AG20443 (cell line): ENCODE results near the gene STARD6.
"Not testable (repeated sequence)": the region's sequence is repeated elsewhere in the genome, so short reads cannot be mapped to it uniquely, and the experiment has no call there.

Experiments
- DNase-seq: peaks from one replicate; pipeline ENCODE4 v3.0.0; 2012; ENCODE audit warnings: low spot score, mixed read lengths

Gene STARD6, protein sequence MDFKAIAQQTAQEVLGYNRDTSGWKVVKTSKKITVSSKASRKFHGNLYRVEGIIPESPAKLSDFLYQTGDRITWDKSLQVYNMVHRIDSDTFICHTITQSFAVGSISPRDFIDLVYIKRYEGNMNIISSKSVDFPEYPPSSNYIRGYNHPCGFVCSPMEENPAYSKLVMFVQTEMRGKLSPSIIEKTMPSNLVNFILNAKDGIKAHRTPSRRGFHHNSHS

DNA sequence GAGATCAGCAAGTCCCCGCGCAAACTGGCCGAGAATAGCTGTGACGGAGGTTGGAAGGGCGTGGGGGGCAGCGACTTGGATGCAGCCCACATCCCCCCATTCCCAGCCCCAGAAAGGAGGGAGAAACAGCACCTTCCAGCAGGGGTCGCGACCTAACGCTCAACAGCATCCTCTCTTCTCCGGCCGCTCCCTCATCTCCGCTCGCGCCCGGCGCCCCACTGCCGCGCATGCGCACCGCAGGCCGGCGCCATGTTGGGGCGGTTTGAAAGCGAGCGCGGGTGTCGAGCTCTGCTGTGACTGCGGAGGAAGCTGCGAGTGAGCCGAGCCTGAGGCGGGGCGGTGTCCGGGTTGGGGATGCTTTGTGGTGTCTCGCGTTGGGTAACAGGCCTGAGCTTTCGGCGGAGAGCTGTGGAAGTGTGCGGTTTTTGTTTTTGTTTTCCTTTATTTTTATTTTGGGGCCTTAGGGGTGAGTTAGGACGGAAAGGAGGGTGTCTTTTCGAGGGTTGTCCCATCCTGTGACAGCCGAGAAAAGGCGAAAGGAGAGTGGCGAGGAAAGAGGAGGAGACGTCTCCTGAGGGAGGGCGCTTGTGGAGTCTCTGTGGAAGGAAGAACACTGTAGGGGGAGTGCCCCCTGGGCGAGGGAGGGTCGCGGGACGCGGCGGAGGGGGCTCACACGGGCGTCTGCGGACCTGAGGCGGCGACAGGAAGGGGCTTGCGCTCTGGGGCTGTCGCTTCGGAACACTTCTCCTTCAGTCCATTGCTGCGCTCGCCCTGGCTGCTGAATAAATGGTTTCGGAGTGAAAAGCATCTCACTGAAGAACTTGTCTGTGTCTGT, at the start of gene STARD6, which contains the start of gene C18orf54:
Gene STARD6 (minus strand): TSS at position 199 of the 835 bp plus-strand sequence. CDS start 3,285 bp downstream, outside the sequence.
Gene C18orf54 (plus strand): TSS at position 247 of the 835 bp plus-strand sequence. CDS start 2,667 bp downstream, outside the sequence.
- peak; percentile 99 for DNase-seq

DNA sequence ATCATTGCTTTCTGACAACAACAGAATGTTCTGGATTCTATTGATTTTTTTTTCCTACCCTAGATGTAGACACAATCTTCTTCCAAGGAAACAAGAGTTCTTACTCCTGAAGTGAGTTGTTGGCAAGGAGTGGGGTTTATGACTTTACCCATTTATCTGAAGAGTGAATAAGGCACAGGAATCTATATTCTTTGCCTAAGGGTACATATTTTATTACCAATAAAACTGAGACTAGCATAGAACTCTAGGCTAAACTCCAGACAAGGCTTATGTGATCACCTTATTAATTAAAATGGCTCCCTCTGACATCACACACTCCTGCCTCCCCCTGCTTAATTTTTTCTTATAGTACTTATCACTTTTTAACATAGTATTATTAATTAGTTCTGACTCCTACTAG, 47.6 kb upstream of the STARD6 start:
- DNase-seq: no peak

DNA sequence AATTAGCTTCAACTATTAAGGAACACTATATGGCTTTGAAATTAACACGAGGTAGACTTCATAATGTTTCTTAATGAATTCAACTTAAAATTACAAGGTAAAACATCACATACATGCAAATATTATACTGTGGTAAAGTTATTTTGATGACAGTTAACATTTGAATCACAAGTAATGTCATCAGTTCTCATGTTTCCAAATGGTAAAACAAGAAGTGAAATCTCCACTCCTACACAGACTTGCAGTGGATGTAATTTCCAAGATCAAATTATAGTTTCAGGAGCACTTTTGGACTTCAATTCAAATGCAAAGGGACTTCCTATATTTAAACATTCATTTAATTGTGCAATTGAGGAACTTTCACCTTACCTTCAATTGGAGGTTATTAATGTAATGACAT, 39.1 kb upstream of the STARD6 start:
- no peak for DNase-seq

DNA sequence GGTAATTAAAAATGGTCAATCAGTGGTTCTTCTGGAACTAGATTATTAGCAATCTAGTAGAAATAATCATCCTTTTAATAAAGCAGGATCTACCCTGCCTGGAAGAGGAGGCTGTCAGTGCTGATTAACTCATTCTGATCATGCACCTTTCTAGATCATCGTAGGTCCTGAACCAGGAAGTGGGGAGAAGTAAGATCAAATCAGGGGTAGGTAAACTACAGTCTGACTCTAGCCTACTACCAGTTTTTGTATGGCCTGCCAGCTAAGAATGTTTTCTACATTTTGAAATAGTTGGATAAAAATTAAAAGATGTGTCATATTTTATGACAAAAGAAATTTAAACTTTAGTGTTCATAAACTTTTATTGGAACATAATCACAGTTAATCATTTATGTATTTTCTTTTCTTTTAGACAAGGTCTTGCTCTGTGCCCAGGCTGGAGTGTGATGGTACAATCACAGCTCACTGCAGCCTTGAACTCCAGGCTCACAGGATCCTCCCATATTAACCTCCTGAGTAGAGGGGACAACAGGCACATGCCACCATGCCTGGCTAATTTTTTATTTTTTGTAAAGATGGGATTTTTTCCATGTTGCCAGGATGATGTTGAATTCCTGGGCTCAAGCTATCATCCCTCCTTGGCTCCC, 36.1 kb upstream of the STARD6 start:
- DNase-seq: no peak

DNA sequence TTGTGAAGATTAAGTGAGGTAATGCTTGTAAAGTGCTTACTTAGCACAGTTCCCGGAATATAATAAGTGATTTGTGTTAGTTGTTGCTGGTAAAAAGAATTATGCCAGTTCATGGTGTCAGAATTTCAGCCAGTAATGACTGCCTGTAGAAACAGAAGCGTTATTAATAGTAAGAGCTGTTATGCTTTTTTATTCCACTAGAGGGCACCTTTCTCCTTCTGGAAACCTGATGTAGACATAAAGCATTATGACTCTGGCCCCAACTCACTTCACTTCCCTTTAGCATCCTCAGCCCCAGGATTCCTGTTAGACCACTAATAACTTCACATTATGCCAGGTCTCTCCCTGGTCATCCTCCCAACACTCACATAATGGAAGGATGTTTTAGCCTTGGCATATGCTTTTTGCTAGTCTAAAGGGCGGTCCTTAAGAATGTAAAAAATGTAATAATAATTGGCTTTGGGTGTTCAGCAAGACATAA, 34.9 kb upstream of the STARD6 start:
- DNase-seq: peak; percentile 56

DNA sequence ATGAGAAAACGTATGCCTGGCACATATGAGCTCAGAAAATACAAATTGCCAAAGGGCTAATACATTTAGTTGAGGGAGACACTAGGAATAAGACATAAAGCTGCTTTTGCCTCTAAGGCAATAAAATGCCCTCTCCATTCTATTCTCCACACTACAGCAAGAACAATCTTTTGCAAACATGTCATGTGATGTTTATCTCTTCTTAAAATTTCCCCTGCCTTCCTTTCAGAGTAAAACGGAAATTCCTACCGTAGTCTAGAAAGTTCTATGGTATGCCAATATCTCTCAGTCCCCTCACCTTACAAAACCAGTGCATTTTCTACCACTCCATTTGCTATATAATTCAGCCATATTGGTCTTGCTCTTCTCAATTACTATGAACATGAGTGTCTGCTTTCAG, 33.2 kb upstream of the STARD6 start:
- no peak for DNase-seq

DNA sequence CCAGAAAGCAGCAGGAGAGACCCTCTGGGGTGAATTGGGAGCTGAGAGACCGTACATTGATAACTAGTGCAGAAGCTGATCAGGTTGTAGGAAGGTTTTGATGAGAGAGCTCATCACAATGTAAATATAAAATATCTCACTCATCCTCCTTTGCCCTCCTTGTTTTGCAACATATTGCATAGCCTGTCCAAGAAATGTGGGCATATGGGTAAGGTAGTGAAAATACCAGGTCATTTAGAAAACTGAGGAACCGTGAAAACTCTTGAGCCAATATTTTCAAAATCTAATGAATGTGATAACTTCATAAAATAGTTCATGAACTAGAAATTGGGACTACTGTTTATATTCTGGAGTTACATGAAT, 31.5 kb upstream of the STARD6 start:
- DNase-seq: no peak

DNA sequence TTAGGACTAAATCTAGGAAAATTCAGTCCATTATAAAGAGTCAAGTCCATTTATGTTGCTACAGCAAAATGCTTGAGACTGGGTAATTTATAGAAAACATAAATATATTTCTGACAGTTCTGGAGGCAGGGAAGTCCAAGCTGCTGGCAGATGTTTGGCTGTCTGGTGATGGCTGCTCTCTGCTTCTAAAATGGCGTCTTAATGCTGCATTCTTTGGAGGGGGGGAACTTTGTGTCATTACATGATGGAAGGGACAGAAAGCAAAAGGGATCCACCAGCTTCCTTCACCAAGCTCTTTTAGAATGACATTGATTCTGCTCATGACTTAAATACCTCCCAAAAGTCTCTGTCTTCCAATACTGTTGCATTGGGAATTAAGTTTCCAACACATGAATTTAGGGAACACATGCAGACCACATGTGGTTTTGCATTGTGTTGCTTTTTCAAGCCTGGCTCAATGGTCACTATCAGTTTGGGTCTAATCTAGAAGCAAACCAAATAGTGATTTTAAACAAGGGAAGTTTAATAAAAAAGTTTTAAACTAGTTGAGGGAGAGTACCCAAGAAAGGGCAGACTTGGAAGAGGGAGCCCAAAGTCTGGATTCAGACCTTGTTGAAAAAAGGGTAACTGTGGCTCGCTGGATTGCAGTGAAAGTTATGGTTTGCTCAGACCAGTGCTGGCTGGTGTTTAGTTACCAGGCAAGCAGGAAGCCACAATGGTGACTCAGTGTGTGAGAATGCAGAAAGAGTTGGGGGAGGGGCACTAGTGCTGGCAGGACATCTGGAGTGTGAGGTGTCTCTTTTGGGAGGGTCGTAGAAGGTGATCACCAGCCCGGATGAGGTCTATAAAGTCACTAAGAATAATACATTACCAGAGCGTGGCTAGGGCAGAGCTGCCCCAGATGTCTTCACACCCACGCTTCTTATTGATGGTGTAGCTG, 30.8 kb upstream of the STARD6 start:
- peak; percentile 84 for DNase-seq

DNA sequence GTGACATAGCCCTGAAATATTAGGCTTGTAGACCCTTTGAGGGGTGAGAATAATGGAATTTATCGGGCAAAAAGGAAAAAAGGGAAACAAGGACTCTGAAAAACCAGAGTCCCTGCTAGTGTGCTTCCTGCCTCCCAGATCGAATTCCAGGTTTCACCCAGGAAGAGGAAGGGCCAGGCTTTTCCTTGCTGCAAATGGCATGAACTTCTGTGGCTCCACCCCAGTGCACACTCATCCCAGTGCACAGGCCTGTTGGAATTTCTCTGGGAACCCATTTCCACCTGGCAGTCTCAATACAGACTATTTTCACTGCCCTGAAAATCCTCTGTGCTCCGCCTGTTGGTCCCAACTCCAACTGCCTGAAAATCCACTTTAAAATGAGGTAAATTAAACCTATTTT, 30.0 kb upstream of the STARD6 start:
- no peak for DNase-seq

DNA sequence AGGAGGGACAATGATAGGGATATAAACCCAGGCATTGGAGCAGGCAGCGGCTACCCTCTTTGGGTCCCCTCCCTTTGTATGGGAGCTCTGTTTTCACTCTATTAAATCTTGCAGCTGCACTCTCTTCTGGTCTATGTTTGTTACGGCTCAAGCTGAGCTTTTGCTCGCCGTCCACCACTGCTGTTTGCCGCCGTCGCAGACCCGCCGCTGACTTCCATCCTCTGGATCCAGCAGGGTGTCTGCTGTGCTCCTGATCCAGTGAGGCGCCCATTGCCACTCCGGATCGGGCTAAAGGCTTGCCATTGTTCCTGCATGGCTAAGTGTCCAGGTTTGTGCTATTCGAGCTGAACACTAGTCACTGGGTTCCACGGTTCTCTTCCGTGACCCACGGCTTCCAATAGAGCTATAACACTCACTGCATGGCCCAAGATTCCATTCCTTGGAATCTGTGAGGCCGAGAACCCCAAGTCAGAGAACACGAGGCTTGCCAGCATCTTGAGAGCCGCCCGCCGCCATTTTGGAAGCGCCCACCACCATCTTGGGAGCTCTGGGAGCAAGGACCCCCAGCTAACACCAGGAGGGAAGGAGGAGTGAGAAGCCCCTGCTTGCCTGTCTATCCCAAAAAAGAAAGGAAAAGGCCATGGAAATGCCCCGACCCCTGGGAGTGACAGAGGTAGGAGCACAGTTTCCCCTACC, 29.3 kb upstream of the STARD6 start:
- DNase-seq: not testable (repeated sequence)

DNA sequence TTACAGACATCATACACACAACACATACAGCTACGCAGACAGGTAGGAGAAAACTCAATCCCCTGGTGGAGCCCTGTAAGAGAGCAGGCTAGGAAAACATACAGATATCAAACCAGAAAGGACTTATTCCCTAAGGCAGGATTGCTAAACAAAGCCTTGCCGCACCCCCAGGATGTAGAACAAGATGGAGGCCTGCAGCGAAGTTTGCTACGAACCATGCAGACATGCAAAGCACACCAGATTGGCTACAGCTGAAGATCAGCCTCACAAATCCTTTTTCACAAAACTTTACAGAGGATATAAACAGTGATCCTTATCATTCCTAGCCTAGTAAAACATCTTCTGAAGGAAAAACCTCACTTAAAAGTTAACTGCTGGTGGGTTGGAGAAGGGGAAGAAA, 28.4 kb upstream of the STARD6 start:
- DNase-seq: no peak

DNA sequence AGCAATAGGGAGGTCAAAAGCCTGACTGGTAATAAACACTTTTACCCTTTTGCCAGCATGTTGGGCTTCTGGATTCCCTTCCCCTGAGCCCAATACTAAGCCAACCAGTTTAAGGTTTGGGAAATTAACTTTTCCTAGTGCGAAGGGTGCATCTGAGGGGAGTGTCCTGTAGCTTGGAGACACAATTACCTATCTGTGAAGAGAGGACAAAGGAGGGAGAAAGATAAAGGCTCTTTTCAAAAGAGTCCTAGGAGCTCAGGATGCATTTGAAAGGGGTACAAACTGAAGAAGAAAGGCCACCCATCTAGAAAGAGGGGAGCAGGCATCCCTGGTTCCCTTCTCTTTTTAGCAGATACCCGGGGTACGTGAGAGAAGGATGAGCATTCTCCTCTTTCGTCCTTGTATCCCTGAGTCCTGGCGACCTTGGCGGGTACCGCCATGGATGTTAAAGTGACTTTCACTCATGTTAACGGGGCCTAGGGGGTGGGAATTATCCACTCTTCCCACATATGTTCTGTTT, 25.1 kb upstream of the STARD6 start:
- no peak for DNase-seq

DNA sequence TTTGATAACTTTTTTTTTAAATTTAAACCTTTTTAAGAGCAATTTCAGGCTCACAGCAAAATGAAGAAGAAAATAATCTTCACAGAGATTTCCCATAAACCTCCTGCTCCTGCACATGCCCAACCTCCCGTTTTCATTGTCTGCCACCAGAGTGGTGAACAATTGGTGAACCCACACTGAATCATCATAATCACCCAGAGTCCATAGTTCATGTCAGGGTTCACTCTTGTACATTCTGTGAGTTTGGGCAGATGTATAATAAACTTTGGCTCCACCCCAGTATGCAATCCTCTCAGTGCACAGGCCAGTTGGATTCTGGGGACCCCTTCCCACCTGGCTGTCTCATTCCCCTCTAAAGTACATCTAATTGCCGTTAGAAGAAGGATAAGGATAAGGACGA, 24.4 kb upstream of the STARD6 start:
- DNase-seq: no peak

DNA sequence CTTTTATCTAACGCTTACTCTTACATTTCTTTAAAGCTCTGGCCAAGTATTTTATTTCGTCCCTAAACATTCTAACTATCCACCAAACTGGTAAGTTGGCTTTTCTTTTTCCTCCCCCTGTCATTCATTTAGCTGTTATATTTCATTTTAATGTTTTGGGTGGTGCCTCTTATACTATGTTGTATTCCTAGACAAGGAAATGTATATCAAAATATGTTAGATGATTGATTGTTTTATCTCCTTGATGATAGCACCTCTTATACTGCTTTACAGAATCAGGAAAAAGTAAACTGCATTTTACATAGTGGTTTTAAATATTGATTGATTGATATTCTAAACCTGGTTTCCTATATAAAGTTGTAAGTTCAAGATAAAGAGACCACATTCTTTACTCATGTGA, 24.0 kb upstream of the STARD6 start:
- DNase-seq: no peak

DNA sequence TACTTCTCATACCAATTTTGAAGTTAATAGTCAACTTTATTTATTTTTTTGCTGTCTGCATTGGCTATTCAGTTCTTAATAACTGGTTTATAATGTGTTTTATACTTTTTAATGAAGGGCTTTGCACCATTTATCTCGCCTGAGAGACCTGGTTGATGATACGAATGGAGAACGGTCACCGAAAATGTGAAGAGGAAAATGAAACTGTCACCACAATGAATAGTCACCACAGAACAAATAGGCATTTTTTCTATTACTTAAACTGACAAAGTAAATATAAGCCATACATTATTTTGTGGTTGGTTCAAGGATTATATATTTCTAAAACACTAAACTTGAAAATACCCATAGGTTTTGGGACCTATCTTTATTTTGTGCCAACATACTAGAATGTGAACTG, 20.4 kb upstream of the STARD6 start:
- DNase-seq: no peak

DNA sequence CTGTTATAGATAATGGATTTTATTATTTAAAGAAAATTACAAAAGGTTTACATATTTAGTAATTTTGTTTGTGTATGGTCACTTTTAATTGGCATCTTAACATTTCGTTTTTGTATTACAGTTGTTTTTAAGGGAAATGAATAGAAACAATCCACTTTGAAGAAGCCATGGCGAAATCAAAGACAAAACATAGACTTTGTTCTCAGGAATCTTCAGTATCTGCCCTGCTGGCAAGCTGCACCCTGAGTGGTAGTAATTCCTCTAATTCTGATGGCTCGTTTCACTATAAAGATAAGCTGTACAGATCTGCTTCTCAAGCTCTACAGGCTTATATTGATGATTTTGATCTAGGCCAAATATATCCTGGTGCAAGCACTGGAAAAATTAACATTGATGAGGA, 2.7 kb upstream of the STARD6 start:
- no peak for DNase-seq

DNA sequence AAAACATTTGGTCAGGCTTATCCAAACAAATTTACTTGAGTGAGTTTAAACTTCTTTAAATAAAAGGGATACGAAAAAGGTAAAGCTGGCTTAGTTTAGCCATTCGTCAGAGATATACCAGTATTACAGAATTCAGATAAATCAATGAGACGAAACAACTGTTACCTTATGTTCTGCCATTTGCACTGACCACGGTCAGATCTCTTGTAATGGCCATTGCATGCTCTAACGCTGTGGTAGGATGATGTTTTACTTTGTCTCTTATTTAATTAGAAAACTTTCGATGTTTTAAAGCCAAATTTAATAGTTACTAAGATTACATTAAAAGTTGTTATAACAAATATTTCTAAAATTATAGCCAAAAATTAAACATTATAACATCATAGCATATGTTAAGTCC, 1.6 kb upstream of the STARD6 start:
- DNase-seq: no peak

DNA sequence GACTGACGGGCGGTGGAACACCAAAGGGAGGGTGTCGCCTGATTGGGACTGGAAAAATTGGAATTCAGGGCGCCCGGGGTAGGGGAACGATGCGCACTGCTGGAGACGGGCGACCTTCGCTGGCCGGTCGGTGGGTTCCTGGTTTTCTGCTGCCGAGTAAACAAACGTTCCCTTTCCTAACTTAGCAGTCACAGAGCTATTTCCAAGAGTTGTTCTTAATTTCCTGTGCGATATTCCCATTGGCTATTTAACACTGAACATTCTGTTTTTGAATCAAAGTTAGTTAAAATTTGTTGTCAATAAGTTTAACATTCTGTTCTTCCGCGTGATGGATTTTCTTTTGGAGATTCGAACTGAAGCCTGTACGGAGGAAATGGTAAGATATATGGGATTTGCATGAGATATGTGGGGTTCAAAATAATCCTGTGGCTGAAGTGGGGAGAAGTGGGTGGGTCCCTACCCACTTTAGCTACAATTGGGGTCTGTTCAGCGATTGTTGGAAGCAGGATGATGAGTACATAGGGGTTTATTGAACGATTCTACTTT, 910 bp upstream of the STARD6 start:
- DNase-seq: peak; percentile 43

DNA sequence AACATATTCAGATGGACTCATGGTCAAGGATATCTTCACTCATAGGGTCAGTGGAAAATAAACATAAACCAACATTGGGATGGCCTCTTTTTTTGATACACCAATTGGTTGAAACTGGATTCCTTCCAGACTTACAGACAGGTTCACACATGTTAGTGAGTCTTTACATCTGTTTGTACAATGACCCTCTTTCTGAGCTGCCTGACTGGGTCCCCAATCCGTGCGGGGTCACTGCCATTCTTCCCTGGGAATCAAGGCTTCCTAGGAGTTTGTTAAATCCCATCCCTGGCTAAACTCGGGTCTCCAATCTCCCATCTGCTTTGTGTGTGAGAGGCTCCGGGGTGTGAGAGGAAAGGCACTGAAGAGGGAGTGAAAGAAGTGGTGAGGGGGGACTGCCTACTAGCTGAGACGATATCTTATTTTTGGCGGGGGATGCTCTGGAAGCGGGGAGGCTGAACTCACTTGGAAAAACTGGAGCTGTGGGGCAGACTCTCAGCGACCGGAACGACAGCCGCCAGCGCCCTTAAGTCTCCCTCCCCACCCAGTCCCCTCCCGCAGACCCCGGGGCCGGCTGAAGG, 487 bp downstream of the STARD6 start:
- DNase-seq: no peak

DNA sequence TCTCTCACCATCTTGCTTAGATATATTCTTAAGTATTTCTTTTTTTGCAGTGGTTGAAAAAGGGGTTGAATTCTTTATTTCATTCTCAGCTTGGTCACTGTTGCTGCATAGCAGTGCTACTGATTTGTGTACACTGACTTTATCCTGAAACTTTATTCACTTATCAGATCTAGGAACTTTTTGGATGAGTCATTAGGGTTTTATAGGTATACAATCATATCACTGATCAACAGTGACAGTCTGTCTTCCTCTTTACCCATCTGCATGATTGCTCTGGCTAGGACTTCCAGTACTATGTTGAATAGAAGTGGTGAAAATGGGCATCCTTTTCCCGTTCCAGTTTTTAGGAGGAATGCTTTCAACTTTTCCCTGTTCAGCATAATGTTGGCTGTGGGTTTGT, 6.5 kb downstream of the STARD6 start:
- no peak for DNase-seq
